ENCODE measurements around the gene RNU7-1.

Gene RNU7-1

GRCh38 chr12:6955108-6956020 lies 11.7 kb downstream of the RNU7-1 start:
- no peak for TF ChIP-seq CTCF (conservative IDR thresholded peaks at IDR 0.05; ENCODE audit: low read depth, low read length)

DNA sequence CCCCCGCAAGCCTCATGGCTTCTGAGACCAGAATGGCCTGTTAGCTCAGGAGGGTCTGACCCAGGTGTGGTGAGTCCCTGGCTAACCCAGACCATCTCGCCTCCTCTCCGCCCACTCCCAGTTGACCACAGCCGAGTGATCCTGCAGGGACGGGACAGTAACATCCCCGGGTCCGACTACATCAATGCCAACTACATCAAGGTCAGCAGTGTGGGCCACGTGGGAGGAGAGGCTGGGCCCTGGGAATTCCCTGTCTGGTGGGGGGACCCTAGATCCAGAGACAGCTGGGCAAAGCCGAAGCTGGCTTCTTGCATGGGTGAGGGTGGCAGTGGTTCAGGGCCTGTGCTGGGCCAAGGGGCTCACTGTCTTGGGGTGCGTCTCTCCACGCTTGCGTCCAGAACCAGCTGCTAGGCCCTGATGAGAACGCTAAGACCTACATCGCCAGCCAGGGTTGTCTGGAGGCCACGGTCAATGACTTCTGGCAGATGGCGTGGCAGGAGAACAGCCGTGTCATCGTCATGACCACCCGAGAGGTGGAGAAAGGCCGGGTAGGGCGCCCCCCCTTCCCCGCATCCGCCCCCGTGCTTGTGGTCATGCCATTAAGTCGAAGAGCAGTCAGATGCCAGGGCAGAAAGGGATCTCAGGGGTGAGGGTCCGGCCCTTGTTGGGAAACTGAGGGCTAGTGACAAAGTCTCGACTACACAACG lies 12.6 kb downstream of the RNU7-1 start:
- no peak for TF ChIP-seq CTCF (conservative IDR thresholded peaks at IDR 0.05; ENCODE audit: low read depth, low read length)
- H3K4me3 ChIP-seq (ENCODE audit: low read depth, low read length), result no peak overlapping the region
- DNase-seq (ENCODE audit: low read depth), result no peak

More at GRCh38 chr12:6955108-6956020, 11.7 kb downstream of the RNU7-1 start:
- H3K4me3 ChIP-seq (ENCODE audit: low read depth, low read length), result no peak overlapping the region
- no peak for DNase-seq (ENCODE audit: low read depth)

GRCh38 chr12:6957151-6957701 lies 13.6 kb downstream of the RNU7-1 start:
- H3K4me3 ChIP-seq (ENCODE audit: low read depth, low read length), result no peak overlapping the region
- no peak for DNase-seq (ENCODE audit: low read depth)
- TF ChIP-seq CTCF (conservative IDR thresholded peaks at IDR 0.05; ENCODE audit: low read depth, low read length), result no peak

DNA sequence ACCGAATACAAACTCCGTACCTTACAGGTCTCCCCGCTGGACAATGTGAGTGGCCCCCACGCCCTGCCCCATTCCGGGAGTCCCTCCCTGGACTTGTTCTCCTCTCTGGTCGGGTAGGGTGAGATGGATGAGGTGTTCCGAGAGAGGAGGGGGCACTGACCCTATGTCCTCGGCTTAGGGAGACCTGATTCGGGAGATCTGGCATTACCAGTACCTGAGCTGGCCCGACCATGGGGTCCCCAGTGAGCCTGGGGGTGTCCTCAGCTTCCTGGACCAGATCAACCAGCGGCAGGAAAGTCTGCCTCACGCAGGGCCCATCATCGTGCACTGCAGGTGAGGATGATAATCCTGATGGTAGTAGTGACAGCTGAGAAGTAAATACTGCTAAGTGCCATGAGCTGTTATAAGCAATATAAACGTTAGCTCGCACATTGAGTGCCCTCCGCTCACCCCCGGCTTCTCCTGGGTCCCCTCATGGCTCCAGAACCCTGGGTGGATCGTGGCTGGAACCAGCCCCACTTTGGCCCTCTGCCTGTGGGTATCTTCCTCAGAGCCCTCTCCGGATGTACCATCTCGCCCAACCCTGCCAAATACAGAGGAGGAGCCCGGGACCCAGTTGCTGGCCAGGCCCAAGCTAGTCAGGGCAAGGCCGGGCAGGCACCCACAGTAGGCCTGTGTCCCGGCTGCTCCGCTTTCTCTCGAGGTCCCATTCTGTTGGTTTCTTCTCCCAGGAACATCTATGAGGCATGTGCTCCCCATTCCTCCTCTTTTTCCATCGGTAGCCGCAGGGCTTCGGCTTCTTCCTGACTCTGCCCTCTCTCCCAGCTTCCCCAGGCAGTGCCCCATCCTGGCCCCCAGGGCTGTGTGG lies 14.4 kb downstream of the RNU7-1 start:
- TF ChIP-seq CTCF (conservative IDR thresholded peaks at IDR 0.05; ENCODE audit: low read depth, low read length), result no peak

DNA sequence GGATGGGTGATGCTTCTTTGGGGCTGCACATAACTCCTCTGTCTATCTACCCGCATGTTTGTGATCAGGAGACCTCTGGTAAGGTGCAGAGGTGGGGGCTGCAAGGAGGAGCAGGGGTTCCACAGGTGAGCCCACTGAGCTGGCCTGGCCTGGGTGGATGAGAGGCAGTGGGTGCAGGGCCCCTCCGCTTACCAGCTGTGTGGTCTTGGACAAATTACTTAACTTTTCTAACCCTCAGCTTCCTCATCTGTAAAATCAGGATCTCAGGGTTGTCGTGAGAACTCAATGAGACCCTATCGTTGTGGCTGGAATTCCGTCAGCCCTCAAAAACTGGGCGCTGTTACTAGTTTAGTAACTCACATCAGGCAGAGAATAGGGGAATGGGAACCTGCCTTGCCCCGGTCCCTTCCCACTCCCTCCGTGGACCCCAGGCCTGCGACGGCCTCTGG lies 15.0 kb downstream of the RNU7-1 start:
- H3K4me3 ChIP-seq (ENCODE audit: low read depth, low read length), result no peak overlapping the region
- TF ChIP-seq CTCF (conservative IDR thresholded peaks at IDR 0.05; ENCODE audit: low read depth, low read length), result no peak
- no peak for DNase-seq (ENCODE audit: low read depth)

More for the DNA sequence above, 14.4 kb downstream of the RNU7-1 start:
- no peak overlapping the region for H3K4me3 ChIP-seq (ENCODE audit: low read depth, low read length)
- no peak for DNase-seq (ENCODE audit: low read depth)

DNA sequence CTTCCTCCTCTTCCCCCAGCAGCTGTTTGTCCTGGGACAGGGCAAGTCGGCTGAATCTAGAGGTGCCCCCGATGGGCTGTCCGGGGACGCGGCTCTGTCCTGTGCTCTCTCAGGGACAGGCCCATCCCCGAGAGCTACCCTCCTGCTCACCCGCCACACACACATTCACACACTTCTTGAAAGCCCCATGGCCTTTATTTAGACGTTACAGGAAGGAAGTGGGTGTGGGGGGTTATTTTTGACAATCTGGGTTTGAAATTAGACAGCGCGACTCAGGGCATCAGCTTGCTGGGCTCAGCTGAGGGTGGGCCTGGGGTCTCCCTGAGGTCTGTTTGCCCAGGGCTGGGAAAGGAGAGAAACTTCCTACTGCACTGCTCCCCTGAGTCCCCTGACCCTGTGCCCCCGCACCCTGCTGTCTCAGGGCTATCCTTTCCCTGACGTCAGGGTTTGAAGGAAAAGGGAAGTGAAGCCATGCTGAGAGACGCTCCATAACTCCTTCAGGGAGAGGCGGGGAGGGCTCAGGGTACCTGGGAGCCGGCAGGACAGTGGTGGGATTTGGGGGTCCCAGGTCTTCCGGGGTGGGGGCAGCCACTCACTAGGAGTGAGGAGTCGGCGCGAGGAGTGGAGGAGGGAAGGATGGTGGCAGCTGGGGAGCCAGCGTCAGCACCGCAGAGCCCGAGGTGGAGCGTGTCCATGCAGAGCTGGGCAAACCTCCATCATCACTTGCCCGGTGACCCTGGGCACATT lies 15.6 kb downstream of the RNU7-1 start:
- no peak for DNase-seq (ENCODE audit: low read depth)
- H3K4me3 ChIP-seq (ENCODE audit: low read depth, low read length), result no peak overlapping the region
- no peak for TF ChIP-seq CTCF (conservative IDR thresholded peaks at IDR 0.05; ENCODE audit: low read depth, low read length)

Measured in choroid plexus epithelial cell (primary cell).